Adipocyte (in vitro differentiated cells): Measurements from ENCODE around the gene GADD45A.

Experiments
- DNase-seq: peaks from one replicate; pipeline ENCODE4 v3.0.0-alpha.2; 2015; ENCODE audit warnings: low read depth
- H3K27me3 ChIP-seq: replicated peaks from 2 replicates; pipeline ENCODE4 v1.7.0; 2013; ENCODE audit warnings: mild to moderate bottlenecking, low read length, moderate library complexity; ENCODE audit not compliant: control insufficient read depth, insufficient read depth
- H3K36me3 ChIP-seq: 2 replicates; pipeline ENCODE4 v1.7.0; 2013; ENCODE audit warnings: low read length, mild to moderate bottlenecking, moderate library complexity; ENCODE audit not compliant: control insufficient read depth, insufficient read depth, severe bottlenecking
- H3K4me1 ChIP-seq: 2 replicates; pipeline ENCODE4 v1.7.0; 2013; ENCODE audit warnings: mild to moderate bottlenecking, low read length, moderate library complexity; ENCODE audit not compliant: control insufficient read depth, insufficient read depth
- H3K4me3 ChIP-seq: 2 replicates; pipeline ENCODE4 v1.7.0; 2013; ENCODE audit warnings: mild to moderate bottlenecking, low read length, moderate library complexity
- H3K9ac ChIP-seq: 2 replicates; pipeline ENCODE4 v1.7.0; 2013; ENCODE audit warnings: mild to moderate bottlenecking, low read length, moderate library complexity
- H3K9me3 ChIP-seq: 2 replicates; pipeline ENCODE4 v1.7.0; 2013; ENCODE audit warnings: mild to moderate bottlenecking, low read length, moderate library complexity; ENCODE audit not compliant: control insufficient read depth

GADD45A gene

GRCh38 chr1:67683316-67683715, 1.7 kb upstream of the GADD45A start:
- Histone ChIP-seq H3K4me1 (peaks cover 36% of the 10 kb centered on the region), H3K9ac (peak overlapping the region; percentile 12), H3K4me3 (peak overlapping the region; percentile 65), H3K27me3 (no peaks in the 10 kb centered on the region), H3K9me3 (no peaks in the 10 kb centered on the region), H3K36me3 (peaks cover 16% of the 10 kb centered on the region)
- DNase-seq, result peak; percentile 86

- H3K9me3 ChIP-seq, result no peaks in the 10 kb centered on the region
- no peaks in the 10 kb centered on the region for H3K27me3 ChIP-seq
- peak overlapping the region; percentile 12 for H3K9ac ChIP-seq
- peak overlapping the region; percentile 65 for H3K4me3 ChIP-seq
- H3K36me3 ChIP-seq, result peaks cover 22% of the 10 kb centered on the region
- peaks cover 42% of the 10 kb centered on the region for H3K4me1 ChIP-seq
- peak; percentile 54 for DNase-seq
These were observed 1.1 kb upstream of the GADD45A start for GRCh38 chr1:67683766-67684525.

- H3K9ac ChIP-seq, result peak overlapping the region; percentile 12
- peak overlapping the region; percentile 65 for H3K4me3 ChIP-seq
- DNase-seq, result no peak
- no peaks in the 10 kb centered on the region for H3K27me3 ChIP-seq
- H3K36me3 ChIP-seq, result peaks cover 28% of the 10 kb centered on the region
- H3K4me1 ChIP-seq, result peaks cover 43% of the 10 kb centered on the region
- H3K9me3 ChIP-seq, result no peaks in the 10 kb centered on the region
These were observed 405 bp upstream of the GADD45A start for GRCh38 chr1:67684526-67685066.

- DNase-seq, result peak; percentile 47
- peak overlapping the region; percentile 99 for H3K9ac ChIP-seq
These were observed 711 bp downstream of the GADD45A start for GRCh38 chr1:67685558-67686266.

GRCh38 chr1:67686267-67687197, 1.5 kb downstream of the GADD45A start:
- Histone ChIP-seq H3K9me3 (no peaks in the 10 kb centered on the region), H3K36me3 (peaks cover 29% of the 10 kb centered on the region), H3K27me3 (no peaks in the 10 kb centered on the region), H3K4me1 (peaks cover 43% of the 10 kb centered on the region), H3K9ac (peak overlapping the region; percentile 99), H3K4me3 (peak overlapping the region; percentile 95)
- peak; percentile 95 for DNase-seq

More at GRCh38 chr1:67685558-67686266, 711 bp downstream of the GADD45A start:
- Histone ChIP-seq H3K9me3 (no peaks in the 10 kb centered on the region), H3K4me3 (peak overlapping the region; percentile 95), H3K4me1 (peaks cover 43% of the 10 kb centered on the region), H3K27me3 (no peaks in the 10 kb centered on the region), H3K36me3 (peaks cover 29% of the 10 kb centered on the region)

GRCh38 chr1:67687198-67687545, 2.2 kb downstream of the GADD45A start:
- Histone ChIP-seq H3K4me3 (peak overlapping the region; percentile 95), H3K9me3 (no peaks in the 10 kb centered on the region)
- DNase-seq, result no peak

GRCh38 chr1:67687649-67688048, 2.6 kb downstream of the GADD45A start:
- peak; percentile 87 for DNase-seq
- Histone ChIP-seq H3K4me3 (peak overlapping the region; percentile 95), H3K36me3 (peaks cover 29% of the 10 kb centered on the region), H3K9me3 (no peaks in the 10 kb centered on the region), H3K4me1 (peaks cover 41% of the 10 kb centered on the region), H3K27me3 (no peaks in the 10 kb centered on the region), H3K9ac (peak overlapping the region; percentile 99)

More at GRCh38 chr1:67687198-67687545, 2.2 kb downstream of the GADD45A start:
- Histone ChIP-seq H3K4me1 (peaks cover 43% of the 10 kb centered on the region), H3K9ac (peak overlapping the region; percentile 99), H3K36me3 (peaks cover 29% of the 10 kb centered on the region), H3K27me3 (no peaks in the 10 kb centered on the region)

- Histone ChIP-seq H3K9me3 (no peaks in the 10 kb centered on the region), H3K27me3 (no peaks in the 10 kb centered on the region), H3K9ac (peak overlapping the region; percentile 99), H3K4me1 (peaks cover 30% of the 10 kb centered on the region), H3K4me3 (peak overlapping the region; percentile 95), H3K36me3 (peaks cover 29% of the 10 kb centered on the region)
- DNase-seq, result no peak
These were observed 3.7 kb downstream of the GADD45A start for GRCh38 chr1:67688526-67689219.

GRCh38 chr1:67689267-67690017, 4.4 kb downstream of the GADD45A start:
- H3K9me3 ChIP-seq, result no peaks in the 10 kb centered on the region
- peak; percentile 32 for DNase-seq
- peaks cover 23% of the 10 kb centered on the region for H3K4me1 ChIP-seq
- no peak overlapping the region for H3K4me3 ChIP-seq
- no peaks in the 10 kb centered on the region for H3K27me3 ChIP-seq
- peaks cover 29% of the 10 kb centered on the region for H3K36me3 ChIP-seq
- peak overlapping the region; percentile 99 for H3K9ac ChIP-seq

- H3K4me3 ChIP-seq, result no peak overlapping the region
- H3K36me3 ChIP-seq, result peaks cover 29% of the 10 kb centered on the region
- no peak overlapping the region for H3K9ac ChIP-seq
- no peaks in the 10 kb centered on the region for H3K9me3 ChIP-seq
- no peaks in the 10 kb centered on the region for H3K27me3 ChIP-seq
- DNase-seq, result no peak
- H3K4me1 ChIP-seq, result peaks cover 20% of the 10 kb centered on the region
These were observed 5.0 kb downstream of the GADD45A start for GRCh38 chr1:67690018-67690363.
